Spleen (tissue), 11 donors: ENCODE data around the gene CLMN. TPM values are rescaled to one million over a fixed set of nuclear protein-coding genes. Genes with fewer than 3 reads are reported as not detected.

Experiments used
- DNase-seq: peaks from one replicate; pipeline ENCODE4 v3.0.0-alpha.2; 2020
- H3K27ac ChIP-seq, 8 donors: fragments of 200-600 bp; sonication (generic) in 7 of 8; 1 replicate in 4 of 8; 2 replicates in 4 of 8; pipeline versions ENCODE4 v1.5.0 to v1.8.0; 2016 to 2021; ENCODE audit warnings: inconsistent platforms in 4 of 8, mild to moderate bottlenecking in 4 of 8, moderate library complexity in 1 of 8
- H3K27me3 ChIP-seq, 7 donors: fragments of 200-600 bp; sonication (generic) in 6 of 7; replicated peaks in 1 of 7; 1 replicate in 4 of 7; 2 replicates in 3 of 7; pipeline versions ENCODE4 v1.5.0 to v1.8.0; 2016 to 2021; ENCODE audit warnings: inconsistent platforms in 3 of 7, mild to moderate bottlenecking in 1 of 7
- H3K36me3 ChIP-seq, 6 donors: fragments of 200-600 bp; sonication (generic) in 5 of 6; 1 replicate in 4 of 6; 2 replicates in 2 of 6; pipeline versions ENCODE4 v1.5.0 to v1.8.0; 2016 to 2021; ENCODE audit warnings: inconsistent platforms in 2 of 6
- H3K4me1 ChIP-seq, 6 donors: fragments of 200-600 bp; sonication (generic) in 5 of 6; 1 replicate in 3 of 6; 2 replicates in 3 of 6; pipeline versions ENCODE4 v1.5.0 to v1.8.0; 2016 to 2021; ENCODE audit warnings: inconsistent platforms in 3 of 6
- H3K4me3 ChIP-seq, 8 donors: fragments of 200-600 bp; sonication (generic) in 7 of 8; 1 replicate in 4 of 8; 2 replicates in 4 of 8; pipeline versions ENCODE4 v1.5.0 to v1.8.0; 2016 to 2021; ENCODE audit warnings: inconsistent platforms in 4 of 8, mild to moderate bottlenecking in 4 of 8, moderate library complexity in 2 of 8
- H3K9me3 ChIP-seq, 8 donors: fragments of 200-600 bp; sonication (generic) in 7 of 8; 1 replicate in 4 of 8; 2 replicates in 4 of 8; pipeline versions ENCODE4 v1.5.0 to v1.8.0; 2016 to 2021; ENCODE audit warnings: inconsistent platforms in 4 of 8
- CTCF ChIP-seq, 11 experiments: fragments of 200-600 bp in 7 of 11; fragments of 450-650 bp in 4 of 11; sonication (generic) in 4 of 11; IDR thresholded peaks in 8 of 11; conservative IDR thresholded peaks in 3 of 11; 1 replicate in 7 of 11; 2 replicates in 4 of 11; pipeline versions ENCODE4 v1.4.0 to v1.8.0; 2016 to 2021; ENCODE audit warnings: antibody characterized with exemption in 11 of 11, inconsistent platforms in 4 of 11, mild to moderate bottlenecking in 1 of 11
- POLR2A ChIP-seq, 3 donors: fragments of 450-650 bp; IDR thresholded peaks; one replicate each; pipeline ENCODE4 v1.5.1; 2017; ENCODE audit warnings: antibody characterized with exemption in 3 of 3, mild to moderate bottlenecking in 1 of 3
- POLR2AphosphoS5 ChIP-seq, 3 donors: sonication (generic); formaldehyde crosslinking; IDR thresholded peaks; one replicate each; pipeline ENCODE4 v1.5.1; 2017; ENCODE audit warnings: antibody characterized with exemption in 3 of 3
- WGBS, 5 donors: extraction: QIAGEN DNeasy Blood & Tissue Kit in 3 of 5; methylation state at CpG; one replicate each; pipeline versions ENCODE4 v1.1.5 to v1.1.7; 2013 to 2018; 5-methylcytosine and 5-hydroxymethylcytosine counted together
- intact Hi-C: fragments of 100-400 bp; cut with DNase I; formaldehyde crosslinking; loops from one replicate; pipeline ENCODE4 v1.15.0; 2023; ENCODE audit warnings: low total_unique reads
- polyA plus RNA-seq, 3 donors: library from polyadenylated mRNA; stranded (reverse); fragments of 200-250 nt; gene quantifications; one replicate each; pipeline ENCODE4 v1.2.1, GENCODE V29; 2013
- total RNA-seq, 7 donors: library from RNA; depleted of rRNA in 3 of 7; stranded (reverse); fragments of >200 nt in 3 of 7; fragmentation: NEBNext Ultra II Directional in 4 of 7; extraction: Animal tissue kit (Norgen Biotek cat#: 25700) in 4 of 7; gene quantifications; one replicate each; pipeline versions ENCODE4 v1.1.0 to v1.2.1, GENCODE V29; 2016 to 2021
- donor health status: healthy with polysubstance abuse.
- donor health status: DM: no; HTN: no; CAD: no; lungs with moderate emphysema.
- donor health status: DM: no; HTN: no; CAD: no.
- donor health status: Bipolar disorder and iron deficiency.
- donor health status: healthy.
- donor health status: DM: no; HTN: no; CAD: no.
- donor health status: DM: yes; HTN: yes; CAD: no.

The CLMN gene
- total and polyA plus RNA-seq, 10 donors, result 2.7 to 21.4 (median 14.8) TPM

DNA sequence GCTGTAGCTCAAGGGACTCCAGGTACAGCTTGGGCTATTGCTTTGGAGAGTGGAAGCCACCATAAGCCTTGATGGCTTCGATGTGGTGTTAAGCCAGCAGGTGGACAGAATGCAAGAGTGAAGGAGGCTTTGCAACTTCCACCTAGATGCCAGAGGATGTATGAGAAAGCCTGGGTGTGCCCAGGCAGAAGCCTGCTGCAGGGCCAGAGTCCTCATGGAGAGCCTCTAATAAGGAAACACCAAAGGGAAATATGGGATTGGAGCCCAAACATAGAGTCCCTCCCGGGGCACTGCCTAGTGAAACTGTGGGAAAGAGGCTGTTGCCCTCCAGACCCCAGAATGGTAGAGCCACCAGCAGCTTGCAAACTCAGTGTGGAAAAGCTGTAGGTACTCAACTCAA is 152.5 kb downstream of the CLMN start:
- Histone ChIP-seq H3K36me3 (no peaks in the 10 kb centered on the region), H3K27me3 (no peaks in the 10 kb centered on the region), H3K9me3 (peaks cover 0 to 27% (median 16%) of the 10 kb centered on the region in 8 donors), H3K4me1 (peaks cover 0 to 13% (median 3%) of the 10 kb centered on the region in 6 donors), H3K4me3 (no peak overlapping the region), H3K27ac (no peak overlapping the region)
- no peak for TF ChIP-seq CTCF (IDR thresholded peaks at IDR 0.05 in 8 of 11, conservative IDR thresholded peaks at IDR 0.05 in 3 of 11)
- no peak for TF ChIP-seq POLR2A (IDR thresholded peaks at IDR 0.05)
- no peak for TF ChIP-seq POLR2AphosphoS5 (IDR thresholded peaks at IDR 0.05)
- DNase-seq, result no peak
- intact Hi-C loops, result no loop called here
- WGBS, 5 donors, result 87 to 100% (median 92%) methylated on average over 2 of the region's 2 CpGs

DNA sequence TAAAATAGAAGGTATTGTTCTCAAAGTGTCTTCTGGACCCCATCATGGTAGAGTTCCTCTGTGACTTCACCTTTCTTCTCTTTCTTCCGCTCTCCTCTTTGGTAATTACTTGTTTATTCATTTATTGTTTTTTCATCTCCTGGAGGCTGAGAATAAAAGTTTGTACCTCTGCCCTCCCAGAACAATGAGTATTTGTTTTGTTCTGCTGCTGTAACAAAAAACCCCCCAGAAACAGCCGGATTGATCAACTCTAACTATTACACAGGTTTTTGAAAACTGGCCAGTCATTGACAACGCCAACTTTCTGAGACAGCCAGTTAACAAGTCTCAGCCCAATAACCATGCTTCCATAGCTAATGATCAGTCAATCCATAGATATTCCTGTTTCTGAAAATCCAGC is 154.2 kb downstream of the CLMN start:
- H3K4me3 ChIP-seq, result no peak overlapping the region
- peaks cover 0 to 13% (median 3%) of the 10 kb centered on the region in 6 donors for H3K4me1 ChIP-seq
- intact Hi-C loops, result no loop called here
- no peaks in the 10 kb centered on the region for H3K27me3 ChIP-seq
- no peaks in the 10 kb centered on the region for H3K36me3 ChIP-seq
- TF ChIP-seq CTCF (IDR thresholded peaks at IDR 0.05 in 8 of 11, conservative IDR thresholded peaks at IDR 0.05 in 3 of 11) (no peak), POLR2A (IDR thresholded peaks at IDR 0.05) (no peak), POLR2AphosphoS5 (IDR thresholded peaks at IDR 0.05) (no peak)
- H3K27ac ChIP-seq, result no peak overlapping the region
- no peak for DNase-seq
- WGBS, 5 donors, result 96 to 99% (median 97%) methylated on average over 3 of the region's 3 CpGs
- H3K9me3 ChIP-seq, result peaks cover 0 to 27% (median 16%) of the 10 kb centered on the region in 8 donors

DNA sequence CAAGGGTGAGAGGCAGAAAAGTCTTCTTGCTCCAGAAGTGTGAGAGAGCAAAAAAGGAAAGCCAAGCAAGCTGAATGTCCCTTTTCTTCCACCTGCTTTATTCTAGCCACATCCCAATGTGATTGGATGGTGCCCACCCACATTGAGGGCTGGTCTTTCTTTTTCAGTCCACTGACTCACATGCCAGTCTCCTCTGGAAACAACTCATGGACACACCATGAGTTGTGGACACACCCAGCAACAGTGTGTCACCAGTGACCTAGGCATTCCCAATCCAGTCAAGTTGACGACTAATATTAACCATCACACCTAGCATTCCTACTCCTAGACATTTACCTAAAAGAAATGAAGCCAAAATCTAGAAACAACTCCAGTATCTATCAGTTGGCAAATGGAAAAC is 155.2 kb downstream of the CLMN start:
- intact Hi-C loops, result no loop called here
- no peak for DNase-seq
- Histone ChIP-seq H3K27ac (no peak overlapping the region), H3K9me3 (peaks cover 0 to 27% (median 16%) of the 10 kb centered on the region in 8 donors), H3K36me3 (no peaks in the 10 kb centered on the region), H3K27me3 (no peaks in the 10 kb centered on the region), H3K4me1 (peaks cover 0 to 13% (median 3%) of the 10 kb centered on the region in 6 donors), H3K4me3 (no peak overlapping the region)
- TF ChIP-seq POLR2AphosphoS5 (IDR thresholded peaks at IDR 0.05) (no peak), POLR2A (IDR thresholded peaks at IDR 0.05) (no peak), CTCF (IDR thresholded peaks at IDR 0.05 in 8 of 11, conservative IDR thresholded peaks at IDR 0.05 in 3 of 11) (no peak)
- WGBS, 5 donors, result 96 to 100% (median 97%) methylated on average over 1 of the region's 1 CpG

- H3K27me3 ChIP-seq, result no peaks in the 10 kb centered on the region
- no peak for DNase-seq
- peaks cover 0 to 20% (median 6%) of the 10 kb centered on the region in 6 donors for H3K4me1 ChIP-seq
- H3K4me3 ChIP-seq, result no peak overlapping the region
- 89 to 95% (median 94%) methylated on average over 3 of the region's 3 CpGs for WGBS, 5 donors
- intact Hi-C loops, result no loop called here
- no peaks in the 10 kb centered on the region for H3K36me3 ChIP-seq
- TF ChIP-seq CTCF (IDR thresholded peaks at IDR 0.05 in 8 of 11, conservative IDR thresholded peaks at IDR 0.05 in 3 of 11) (no peak), POLR2A (IDR thresholded peaks at IDR 0.05) (no peak), POLR2AphosphoS5 (IDR thresholded peaks at IDR 0.05) (no peak)
- H3K27ac ChIP-seq, result peak overlapping the region in 3 of 8 donors; percentile 7 to 42 (median 25)
- peaks cover 0 to 27% (median 16%) of the 10 kb centered on the region in 8 donors for H3K9me3 ChIP-seq
Measured at GRCh38 chr14:95163666-95164065, 156.0 kb downstream of the CLMN start.
